ENCODE results near the gene ARHGAP15.

Gene ARHGAP15

GRCh38 chr2:143489145-143489544 is 359.9 kb downstream of the ARHGAP15 start:
- Histone ChIP-seq H4K20me1 (ENCODE audit: low read depth, low read length) (no peaks in the 10 kb centered on the region), H3K9me2 (replicated peaks; ENCODE audit: insufficient read depth, low read length) (no peaks in the 10 kb centered on the region), H3K79me2 (ENCODE audit: insufficient read depth, low read length) (no peaks in the 10 kb centered on the region), H3K9ac (ENCODE audit: low read length) (no peak overlapping the region), H3K36me3 (ENCODE audit: low read length) (peaks cover 2% of the 10 kb centered on the region; the same call in 1 of the 2 replicates), H3K4me2 (ENCODE audit: low read depth, low read length, poor library complexity, severe bottlenecking) (no peak overlapping the region), H3K27me3 (ENCODE audit: low read length) (no peaks in the 10 kb centered on the region), H3F3A (ENCODE audit: insufficient read depth) (no peaks in the 10 kb centered on the region), H3K9me3 (ENCODE audit: insufficient read depth, low read length) (0 out of 2 replicates have a peak, but pooled peaks cover 6% of the 10 kb centered on the region), H3K4me3 (ENCODE audit: insufficient read depth, low read length, poor library complexity, severe bottlenecking) (no peak overlapping the region), H3K27ac (ENCODE audit: low read depth, low read length) (no peak overlapping the region), H2AFZ (ENCODE audit: low read depth, low read length, severe bottlenecking) (no peak overlapping the region)
- TF ChIP-seq, protein P1, sequence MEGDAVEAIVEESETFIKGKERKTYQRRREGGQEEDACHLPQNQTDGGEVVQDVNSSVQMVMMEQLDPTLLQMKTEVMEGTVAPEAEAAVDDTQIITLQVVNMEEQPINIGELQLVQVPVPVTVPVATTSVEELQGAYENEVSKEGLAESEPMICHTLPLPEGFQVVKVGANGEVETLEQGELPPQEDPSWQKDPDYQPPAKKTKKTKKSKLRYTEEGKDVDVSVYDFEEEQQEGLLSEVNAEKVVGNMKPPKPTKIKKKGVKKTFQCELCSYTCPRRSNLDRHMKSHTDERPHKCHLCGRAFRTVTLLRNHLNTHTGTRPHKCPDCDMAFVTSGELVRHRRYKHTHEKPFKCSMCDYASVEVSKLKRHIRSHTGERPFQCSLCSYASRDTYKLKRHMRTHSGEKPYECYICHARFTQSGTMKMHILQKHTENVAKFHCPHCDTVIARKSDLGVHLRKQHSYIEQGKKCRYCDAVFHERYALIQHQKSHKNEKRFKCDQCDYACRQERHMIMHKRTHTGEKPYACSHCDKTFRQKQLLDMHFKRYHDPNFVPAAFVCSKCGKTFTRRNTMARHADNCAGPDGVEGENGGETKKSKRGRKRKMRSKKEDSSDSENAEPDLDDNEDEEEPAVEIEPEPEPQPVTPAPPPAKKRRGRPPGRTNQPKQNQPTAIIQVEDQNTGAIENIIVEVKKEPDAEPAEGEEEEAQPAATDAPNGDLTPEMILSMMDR (IDR thresholded peaks at IDR 0.05; ENCODE audit: insufficient read depth, low read length, poor library complexity, severe bottlenecking) = no peak
- no peak for TF ChIP-seq EZH2phosphoT487 (conservative IDR thresholded peaks at IDR 0.05; ENCODE audit: low read length)

GRCh38 chr2:143491131-143491530 is 361.9 kb downstream of the ARHGAP15 start:
- Histone ChIP-seq H3K36me3 (ENCODE audit: low read length) (peaks cover 8% of the 10 kb centered on the region; the same call in 1 of the 2 replicates), H3K4me2 (ENCODE audit: low read depth, low read length, poor library complexity, severe bottlenecking) (no peak overlapping the region), H3F3A (ENCODE audit: insufficient read depth) (no peaks in the 10 kb centered on the region), H3K9me3 (ENCODE audit: insufficient read depth, low read length) (peaks cover 6% of the 10 kb centered on the region; the same call in 1 of the 2 replicates), H3K79me2 (ENCODE audit: insufficient read depth, low read length) (no peaks in the 10 kb centered on the region), H4K20me1 (ENCODE audit: low read depth, low read length) (no peaks in the 10 kb centered on the region), H3K4me3 (ENCODE audit: insufficient read depth, low read length, poor library complexity, severe bottlenecking) (no peak overlapping the region), H3K27ac (ENCODE audit: low read depth, low read length) (no peak overlapping the region), H3K9me2 (replicated peaks; ENCODE audit: insufficient read depth, low read length) (no peaks in the 10 kb centered on the region), H2AFZ (ENCODE audit: low read depth, low read length, severe bottlenecking) (no peak overlapping the region), H3K9ac (ENCODE audit: low read length) (no peak overlapping the region), H3K27me3 (ENCODE audit: low read length) (no peaks in the 10 kb centered on the region)
- TF ChIP-seq EZH2phosphoT487 (conservative IDR thresholded peaks at IDR 0.05; ENCODE audit: low read length) = no peak
- TF ChIP-seq, protein P1 (IDR thresholded peaks at IDR 0.05; ENCODE audit: insufficient read depth, low read length, poor library complexity, severe bottlenecking) = no peak

DNA sequence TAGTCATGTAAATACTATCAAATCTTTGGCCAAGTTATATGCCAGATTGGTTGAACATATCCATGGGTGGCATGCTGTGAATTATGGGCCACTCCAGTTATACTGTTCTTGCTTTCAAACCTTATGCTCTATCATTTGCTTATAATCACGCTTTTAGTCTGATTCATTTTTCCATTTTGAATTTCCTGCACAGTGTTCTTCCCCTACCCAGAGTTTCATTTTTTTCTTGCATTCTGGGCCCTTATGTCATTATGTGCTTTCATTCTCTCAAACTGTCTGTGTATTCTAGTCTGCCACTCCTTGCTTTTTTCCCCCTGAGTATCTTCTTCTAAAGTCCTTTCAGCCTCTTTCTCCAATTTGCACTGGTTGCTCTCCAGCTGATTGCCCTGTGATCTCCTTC is 364.1 kb downstream of the ARHGAP15 start:
- TF ChIP-seq EZH2phosphoT487 (conservative IDR thresholded peaks at IDR 0.05; ENCODE audit: low read length) = no peak
- TF ChIP-seq, protein P1 (IDR thresholded peaks at IDR 0.05; ENCODE audit: insufficient read depth, low read length, poor library complexity, severe bottlenecking) = no peak
- Histone ChIP-seq H3K9me3 (ENCODE audit: insufficient read depth, low read length) (peaks cover 6% of the 10 kb centered on the region; the same call in 1 of the 2 replicates), H3K4me2 (ENCODE audit: low read depth, low read length, poor library complexity, severe bottlenecking) (no peak overlapping the region), H4K20me1 (ENCODE audit: low read depth, low read length) (no peaks in the 10 kb centered on the region), H2AFZ (ENCODE audit: low read depth, low read length, severe bottlenecking) (no peak overlapping the region), H3K4me3 (ENCODE audit: insufficient read depth, low read length, poor library complexity, severe bottlenecking) (no peak overlapping the region), H3K27me3 (ENCODE audit: low read length) (no peaks in the 10 kb centered on the region), H3F3A (ENCODE audit: insufficient read depth) (no peaks in the 10 kb centered on the region), H3K9me2 (replicated peaks; ENCODE audit: insufficient read depth, low read length) (no peaks in the 10 kb centered on the region), H3K79me2 (ENCODE audit: insufficient read depth, low read length) (no peaks in the 10 kb centered on the region), H3K27ac (ENCODE audit: low read depth, low read length) (no peak overlapping the region), H3K36me3 (ENCODE audit: low read length) (peaks cover 8% of the 10 kb centered on the region; the same call in 1 of the 2 replicates), H3K9ac (ENCODE audit: low read length) (no peak overlapping the region)

Data from SU-DHL-6 (cell line).